Neural cell (in vitro differentiated cells): ENCODE data around the gene BRD2. TPM values are rescaled to one million over a fixed set of nuclear protein-coding genes. Genes with fewer than 3 reads are reported as not detected.

Experiments used
- H2AFZ ChIP-seq: fragments of 200-600, 300-800 bp; sonication (generic), shearing (Covaris generic); 2 replicates; pipeline ENCODE4 v1.6.0; 2014; ENCODE audit warnings: low read depth, mild to moderate bottlenecking, antibody characterized with exemption, low read length, moderate library complexity
- H3F3A ChIP-seq: fragments of 200-600 bp; shearing (Covaris generic); 2 replicates; pipeline ENCODE4 v1.6.1; 2016; ENCODE audit warnings: mild to moderate bottlenecking, moderate library complexity, mixed read lengths, antibody characterized with exemption, low read length; ENCODE audit not compliant: insufficient read depth, poor library complexity, severe bottlenecking
- H3K27ac ChIP-seq: fragments of 200-600, 300-800 bp; sonication (generic), shearing (Covaris generic); 2 replicates; pipeline ENCODE4 v1.5.1; 2014; ENCODE audit warnings: mild to moderate bottlenecking, low read length, moderate library complexity
- H3K27me3 ChIP-seq: fragments of 300-800, 200-600 bp; sonication (generic), shearing (Covaris generic); 2 replicates; pipeline ENCODE4 v1.6.0; 2014; ENCODE audit warnings: mild to moderate bottlenecking, low read depth, low read length, moderate library complexity; ENCODE audit not compliant: insufficient read depth
- H3K36me3 ChIP-seq: fragments of 300-800, 200-600 bp; sonication (generic), shearing (Covaris generic); 2 replicates; pipeline ENCODE4 v1.5.1; 2014; ENCODE audit warnings: mild to moderate bottlenecking, antibody characterized with exemption, low read length, moderate library complexity; ENCODE audit not compliant: insufficient read depth
- H3K4me2 ChIP-seq: fragments of 300-800, 200-600 bp; sonication (generic), shearing (Covaris generic); 2 replicates; pipeline ENCODE4 v1.6.0; 2014; ENCODE audit warnings: mild to moderate bottlenecking, low read length
- H3K4me3 ChIP-seq: fragments of 300-800, 200-600 bp; sonication (generic), shearing (Covaris generic); 2 replicates; pipeline ENCODE4 v1.5.1; 2014; ENCODE audit warnings: mild to moderate bottlenecking, low read length, moderate library complexity
- H3K79me2 ChIP-seq: fragments of 200-600 bp; shearing (Covaris generic); replicated peaks from 2 replicates; pipeline ENCODE4 v1.6.0; 2014; ENCODE audit warnings: mild to moderate bottlenecking, low read length, moderate library complexity; ENCODE audit not compliant: insufficient read depth
- H3K9ac ChIP-seq: fragments of 300-800, 200-600 bp; sonication (generic), shearing (Covaris generic); 2 replicates; pipeline ENCODE4 v1.6.1; 2016; ENCODE audit warnings: mild to moderate bottlenecking, low read length, mixed read lengths
- H3K9me2 ChIP-seq: fragments of 200-600 bp; shearing (Covaris generic); 2 replicates; pipeline ENCODE4 v1.6.1; 2016; ENCODE audit warnings: mild to moderate bottlenecking, low read length, mixed read lengths; ENCODE audit not compliant: insufficient read depth
- H3K9me3 ChIP-seq: fragments of 200-600, 300-800 bp; sonication (generic), shearing (Covaris generic); 2 replicates; pipeline ENCODE4 v1.6.1; 2016; ENCODE audit warnings: mild to moderate bottlenecking, mixed run types, low read length, moderate library complexity, mixed read lengths
- H4K20me1 ChIP-seq: fragments of 200-600 bp; shearing (Covaris generic); 2 replicates; pipeline ENCODE4 v1.6.1; 2016; ENCODE audit warnings: mild to moderate bottlenecking, mixed run types; ENCODE audit not compliant: insufficient read depth
- CTCF ChIP-seq: fragments of 450-650 bp; IDR thresholded peaks from 2 replicates; pipeline ENCODE4 v1.5.1; 2014; ENCODE audit warnings: antibody characterized with exemption, mild to moderate bottlenecking, moderate library complexity; ENCODE audit not compliant: poor library complexity, severe bottlenecking
- EP300 ChIP-seq: fragments of 450-650 bp; conservative IDR thresholded peaks from 2 replicates; pipeline ENCODE4 v1.6.1; 2014; ENCODE audit warnings: antibody characterized with exemption, mild to moderate bottlenecking, moderate library complexity; ENCODE audit not compliant: poor library complexity, severe bottlenecking
- EZH2 ChIP-seq: fragments of 200-600, 300-800 bp; shearing (Covaris generic), sonication (generic); IDR thresholded peaks from 2 replicates; pipeline ENCODE4 v1.6.1; 2014; ENCODE audit warnings: antibody characterized with exemption, low read length, borderline replicate concordance, mild to moderate bottlenecking; ENCODE audit not compliant: insufficient read depth, poor library complexity, severe bottlenecking
- MXI1 ChIP-seq: fragments of 450-650 bp; conservative IDR thresholded peaks from 2 replicates; pipeline ENCODE4 v1.6.1; 2014; ENCODE audit warnings: antibody characterized with exemption, mild to moderate bottlenecking; ENCODE audit not compliant: poor library complexity, severe bottlenecking
- POLR2AphosphoS5 ChIP-seq: IDR thresholded peaks from 2 replicates; pipeline ENCODE4 v1.6.1; 2012
- RAD21 ChIP-seq: fragments of 450-650 bp; conservative IDR thresholded peaks from 2 replicates; pipeline ENCODE4 v1.6.1; 2014; ENCODE audit warnings: antibody characterized with exemption, mild to moderate bottlenecking, moderate library complexity
- REST ChIP-seq: IDR thresholded peaks from 2 replicates; pipeline ENCODE4 v1.6.1; 2012; ENCODE audit warnings: borderline replicate concordance
- SMC3 ChIP-seq: fragments of 450-650 bp; conservative IDR thresholded peaks from 2 replicates; pipeline ENCODE4 v1.6.1; 2014; ENCODE audit warnings: antibody characterized with exemption, mild to moderate bottlenecking, moderate library complexity; ENCODE audit not compliant: poor library complexity
- TAF1 ChIP-seq: IDR thresholded peaks from 2 replicates; pipeline ENCODE4 v1.6.1; 2012; ENCODE audit warnings: low read depth
- polyA plus RNA-seq: library from polyadenylated mRNA; depleted of rRNA; stranded (reverse); fragments of >200 nt; gene quantifications from 2 replicates; pipeline ENCODE4 v1.2.3, GENCODE V29; 2014

The BRD2 gene
- polyA plus RNA-seq, 1 donor from 2014 or later, result 107 TPM

- Histone ChIP-seq H3K4me2 (no peak overlapping the region), H4K20me1 (no peaks in the 10 kb centered on the region), H3F3A (no peaks in the 10 kb centered on the region), H3K27me3 (no peaks in the 10 kb centered on the region), H3K9ac (no peak overlapping the region), H3K36me3 (no peaks in the 10 kb centered on the region), H3K79me2 (no peaks in the 10 kb centered on the region), H3K27ac (no peak overlapping the region), H3K9me2 (no peaks in the 10 kb centered on the region), H3K4me3 (no peak overlapping the region), H3K9me3 (no peaks in the 10 kb centered on the region), H2AFZ (no peak overlapping the region)
- TF ChIP-seq EZH2 (no peak), REST (no peak), MXI1 (no peak), TAF1 (no peak), RAD21 (no peak), POLR2AphosphoS5 (no peak), EP300 (no peak), SMC3 (no peak), CTCF (no peak)
These were observed 50.0 kb downstream of the BRD2 start for GRCh38 chr6:33018418-33018817.

DNA sequence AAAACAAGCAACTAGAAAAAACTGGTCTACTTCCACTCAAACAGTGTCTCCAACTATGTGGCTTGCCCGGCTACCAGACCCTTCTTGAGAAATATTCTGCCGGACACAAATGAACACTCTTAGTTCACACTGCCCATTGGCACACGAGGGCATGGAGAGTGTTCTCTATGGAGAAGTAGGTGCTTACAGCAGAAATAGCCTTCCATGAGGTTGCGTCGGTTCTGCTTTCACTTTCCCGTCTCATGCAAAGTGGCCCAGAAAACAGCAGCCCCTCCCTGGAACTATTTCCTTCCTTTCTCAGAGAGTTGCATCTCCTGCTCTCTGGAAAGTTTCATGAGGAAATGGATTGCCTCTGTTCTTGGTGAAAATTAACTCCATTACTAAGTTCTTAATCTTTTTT, 50.5 kb downstream of the BRD2 start:
- H2AFZ ChIP-seq, result no peak overlapping the region
- no peaks in the 10 kb centered on the region for H3K27me3 ChIP-seq
- no peak overlapping the region for H3K4me2 ChIP-seq

More for the DNA sequence above, 50.5 kb downstream of the BRD2 start:
- no peaks in the 10 kb centered on the region for H4K20me1 ChIP-seq
- TF ChIP-seq EP300 (no peak), SMC3 (no peak), MXI1 (no peak), CTCF (no peak), TAF1 (no peak), POLR2AphosphoS5 (no peak), RAD21 (no peak), REST (no peak), EZH2 (no peak)
- H3K36me3 ChIP-seq, result no peaks in the 10 kb centered on the region
- H3K9ac ChIP-seq, result no peak overlapping the region
- H3F3A ChIP-seq, result no peaks in the 10 kb centered on the region
- no peaks in the 10 kb centered on the region for H3K9me2 ChIP-seq
- H3K79me2 ChIP-seq, result no peaks in the 10 kb centered on the region
- no peaks in the 10 kb centered on the region for H3K9me3 ChIP-seq
- no peak overlapping the region for H3K27ac ChIP-seq
- H3K4me3 ChIP-seq, result no peak overlapping the region
